RCC 7860 (cell line): ENCODE results near the gene LAMA5.

ENCODE experiments used
- DNase-seq: peaks from one replicate; pipeline ENCODE4 v3.0.0-alpha.2; 2015; ENCODE audit warnings: low spot score
- FAIRE-seq: peaks from 2 replicates; lab custom pipeline; 2012; peaks lifted over from hg19 to GRCh38; lab: Jason Lieb, UNC

Gene LAMA5

GRCh38 chr20:62296724-62297448 is 70.2 kb downstream of the LAMA5 start:
- DNase-seq, result no peak
- no peak for FAIRE-seq

GRCh38 chr20:62294516-62294915 is 72.6 kb downstream of the LAMA5 start:
- no peak for DNase-seq
- FAIRE-seq, result no peak

DNA sequence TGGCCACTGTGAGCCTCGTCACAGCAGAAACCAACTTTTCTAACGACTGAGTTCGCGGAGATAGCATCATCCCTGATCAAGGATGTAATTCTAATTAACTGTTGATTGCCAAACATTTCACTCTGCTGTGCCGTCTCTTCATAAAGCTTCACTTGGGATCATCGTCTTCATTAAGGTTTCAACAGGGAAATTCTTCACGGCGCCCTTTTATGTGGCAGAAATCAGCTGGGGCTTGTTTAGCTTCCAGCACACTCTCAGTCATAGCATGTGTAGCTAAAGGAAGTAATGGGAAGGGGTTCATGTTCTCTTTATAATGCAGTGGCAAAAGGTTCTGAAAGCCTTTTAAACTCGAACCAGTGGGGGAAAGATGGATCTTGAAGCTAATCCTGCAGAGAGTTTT is 73.2 kb downstream of the LAMA5 start:
- FAIRE-seq (no peak), DNase-seq (no peak)

DNA sequence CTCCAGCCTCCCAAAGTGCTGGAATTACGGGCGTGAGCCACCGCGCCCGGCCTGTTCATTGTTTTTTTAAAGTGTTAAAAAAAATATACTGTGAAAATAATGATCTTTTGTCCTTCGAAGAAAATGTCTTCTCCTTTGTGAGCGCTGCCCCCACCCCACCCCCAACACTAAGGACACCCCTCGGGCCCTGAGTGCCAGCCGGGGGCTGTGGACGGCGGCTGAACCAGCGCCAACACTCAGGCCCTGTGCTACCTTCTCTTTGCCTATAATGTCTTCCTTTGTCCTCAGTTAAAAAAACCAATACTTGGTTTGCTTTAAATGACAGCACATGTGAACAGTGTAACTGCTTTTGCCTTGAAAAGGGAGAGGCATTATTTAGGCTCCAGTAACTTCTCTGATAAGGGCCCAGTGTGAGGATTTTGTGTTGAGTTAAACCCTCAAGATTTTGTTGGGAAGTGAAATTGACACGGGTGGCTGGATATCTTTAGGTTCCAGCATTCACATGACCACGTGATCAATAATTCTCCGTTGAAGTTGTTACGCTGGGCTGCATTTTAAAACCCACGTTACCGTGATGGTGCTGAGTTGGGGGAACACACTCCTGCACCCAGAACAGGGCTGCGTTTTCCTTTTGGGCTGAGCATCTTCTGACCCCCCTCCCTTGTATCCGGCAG is 73.9 kb downstream of the LAMA5 start:
- DNase-seq (no peak), FAIRE-seq (no peak)

GRCh38 chr20:62292108-62292507 is 75.0 kb downstream of the LAMA5 start:
- DNase-seq (no peak), FAIRE-seq (no peak)

DNA sequence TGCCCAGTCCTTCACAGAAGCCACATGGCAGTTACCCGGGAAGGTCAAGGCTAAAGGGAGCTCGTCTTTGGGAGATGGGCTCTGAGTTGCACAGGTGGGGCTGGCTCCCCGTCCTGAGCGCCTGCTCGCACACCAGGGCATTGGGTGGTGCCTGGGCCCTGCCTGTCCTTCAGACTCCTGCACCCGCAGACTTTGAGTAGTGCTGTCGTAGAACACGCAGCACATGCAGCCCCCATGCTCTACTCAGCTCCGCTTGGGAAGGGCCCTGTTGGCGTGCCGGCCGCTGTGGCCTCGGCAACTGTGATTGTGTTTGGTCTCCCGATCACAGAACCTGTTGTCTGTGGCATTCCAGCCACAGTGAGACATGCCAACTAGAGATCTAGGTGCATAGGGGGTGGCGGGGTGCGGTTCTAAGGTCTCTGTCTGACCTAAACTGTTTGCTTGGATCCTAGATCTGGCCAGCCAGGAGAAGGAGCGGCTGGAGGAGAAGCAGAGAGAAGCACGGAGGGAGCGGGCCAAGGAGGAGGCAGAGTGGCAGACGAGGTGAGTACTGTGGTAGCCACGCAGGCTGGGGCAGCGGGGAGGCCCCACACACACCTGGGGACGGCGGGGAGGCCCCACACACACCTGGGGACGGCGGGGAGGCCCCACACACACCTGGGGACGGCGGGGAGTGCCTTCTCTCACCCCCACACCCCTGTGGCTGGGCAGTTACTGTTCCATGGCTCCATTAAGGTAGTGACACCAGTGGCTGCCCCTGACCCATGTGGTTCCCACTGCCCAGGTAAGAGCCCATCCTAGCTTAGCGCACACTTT is 75.7 kb downstream of the LAMA5 start:
- no peak for FAIRE-seq
- DNase-seq, result no peak

- no peak for DNase-seq
- FAIRE-seq, result no peak
Measured at GRCh38 chr20:62289898-62290297, 77.2 kb downstream of the LAMA5 start.

GRCh38 chr20:62289131-62289530 is 78.0 kb downstream of the LAMA5 start:
- FAIRE-seq, result no peak
- no peak for DNase-seq

GRCh38 chr20:62288535-62289105 is 78.5 kb downstream of the LAMA5 start:
- no peak for FAIRE-seq

DNA sequence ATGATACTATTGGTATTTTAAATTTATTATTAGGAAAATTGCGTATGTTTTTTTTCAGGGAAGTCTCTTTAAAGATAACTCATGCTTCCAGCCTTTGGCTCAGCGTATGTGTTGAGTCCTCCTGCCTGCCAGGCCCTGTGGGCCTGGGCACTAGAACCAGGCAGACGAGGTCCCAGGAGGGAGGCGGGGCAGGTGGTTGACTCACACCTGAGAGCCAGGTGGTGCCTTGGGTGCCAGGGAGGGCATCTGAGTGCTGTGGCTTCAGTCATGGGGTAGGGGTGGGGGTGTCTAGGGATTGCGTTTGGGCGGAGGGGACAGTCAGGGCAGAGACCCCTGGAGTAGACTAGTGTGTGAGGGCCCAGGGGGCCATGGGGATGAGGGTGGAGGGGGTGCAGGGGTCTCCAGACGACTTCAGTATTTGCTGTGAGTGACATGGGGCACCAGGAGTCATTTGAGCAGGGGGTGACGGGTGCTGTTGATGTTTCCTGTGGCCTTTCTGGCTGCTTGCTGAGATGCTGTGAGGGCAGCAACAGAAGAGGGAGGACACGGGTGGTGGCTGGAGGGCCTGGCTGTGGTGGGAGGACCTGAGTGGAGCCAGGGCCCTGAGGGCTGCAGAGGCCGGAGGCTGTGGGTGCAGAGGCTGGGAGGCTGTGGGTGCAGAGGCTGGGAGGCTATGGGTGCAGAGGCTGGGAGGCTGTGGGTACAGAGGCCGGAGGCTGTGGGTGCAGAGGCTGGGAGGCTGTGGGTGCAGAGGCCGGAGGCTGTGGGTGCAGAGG is 79.2 kb downstream of the LAMA5 start:
- FAIRE-seq, result no peak
- DNase-seq, result no peak

More at GRCh38 chr20:62288535-62289105, 78.5 kb downstream of the LAMA5 start:
- DNase-seq, result no peak

- DNase-seq, result no peak
- FAIRE-seq, result no peak
Measured at GRCh38 chr20:62287129-62287528, 80.0 kb downstream of the LAMA5 start.

DNA sequence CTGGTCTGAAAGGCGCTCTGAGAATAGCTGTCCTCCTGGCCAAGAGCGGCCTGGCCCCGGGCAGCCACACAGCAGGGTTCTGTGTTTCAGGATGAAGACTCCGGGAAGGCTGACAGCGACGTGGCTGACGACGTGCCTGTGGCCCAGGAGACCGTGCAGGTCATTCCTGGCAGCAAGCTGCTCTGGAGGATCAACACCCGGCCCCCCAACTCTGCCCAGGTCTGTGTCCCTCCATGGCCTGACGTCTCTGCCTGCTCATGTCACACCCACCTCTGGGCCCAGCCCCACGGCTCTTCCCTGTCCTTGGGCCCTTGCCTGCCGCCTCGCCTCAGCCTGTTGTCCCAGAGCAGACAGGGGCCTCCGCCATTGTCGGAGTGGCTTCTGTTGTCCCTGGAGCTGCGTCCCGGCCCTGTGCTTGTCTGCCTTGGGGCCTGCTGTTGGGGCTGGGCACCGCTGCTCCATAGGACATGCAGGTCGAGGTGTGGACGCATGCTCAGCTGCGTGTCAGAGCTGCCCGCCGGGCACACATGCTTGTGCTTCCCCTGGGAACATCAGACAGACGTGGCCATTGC is 80.5 kb downstream of the LAMA5 start:
- DNase-seq (no peak), FAIRE-seq (no peak)

- DNase-seq (no peak), FAIRE-seq (no peak)
Measured at GRCh38 chr20:62285722-62286121, 81.4 kb downstream of the LAMA5 start.

- FAIRE-seq, result no peak
- no peak for DNase-seq
Measured at GRCh38 chr20:62285151-62285550, 82.0 kb downstream of the LAMA5 start.

DNA sequence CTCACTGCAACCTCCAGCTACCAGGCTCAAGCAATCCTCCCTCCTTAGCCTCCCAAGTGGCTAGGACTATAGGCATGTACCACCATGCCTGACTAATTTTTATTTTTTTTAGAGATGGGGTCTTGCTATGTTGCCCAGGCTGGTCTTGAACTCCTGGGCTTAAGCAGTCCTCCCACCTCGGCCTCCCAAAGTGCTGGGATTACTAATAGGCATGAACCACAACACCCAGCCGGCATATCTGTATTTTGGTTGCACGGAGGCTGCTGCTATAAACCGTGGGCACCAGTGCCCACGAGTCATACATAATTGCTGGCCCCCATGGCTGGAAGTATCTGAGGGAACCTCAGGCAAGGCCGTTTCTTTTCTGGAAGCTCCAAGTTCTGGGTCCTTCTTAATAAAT is 82.7 kb downstream of the LAMA5 start:
- DNase-seq (no peak), FAIRE-seq (no peak)

DNA sequence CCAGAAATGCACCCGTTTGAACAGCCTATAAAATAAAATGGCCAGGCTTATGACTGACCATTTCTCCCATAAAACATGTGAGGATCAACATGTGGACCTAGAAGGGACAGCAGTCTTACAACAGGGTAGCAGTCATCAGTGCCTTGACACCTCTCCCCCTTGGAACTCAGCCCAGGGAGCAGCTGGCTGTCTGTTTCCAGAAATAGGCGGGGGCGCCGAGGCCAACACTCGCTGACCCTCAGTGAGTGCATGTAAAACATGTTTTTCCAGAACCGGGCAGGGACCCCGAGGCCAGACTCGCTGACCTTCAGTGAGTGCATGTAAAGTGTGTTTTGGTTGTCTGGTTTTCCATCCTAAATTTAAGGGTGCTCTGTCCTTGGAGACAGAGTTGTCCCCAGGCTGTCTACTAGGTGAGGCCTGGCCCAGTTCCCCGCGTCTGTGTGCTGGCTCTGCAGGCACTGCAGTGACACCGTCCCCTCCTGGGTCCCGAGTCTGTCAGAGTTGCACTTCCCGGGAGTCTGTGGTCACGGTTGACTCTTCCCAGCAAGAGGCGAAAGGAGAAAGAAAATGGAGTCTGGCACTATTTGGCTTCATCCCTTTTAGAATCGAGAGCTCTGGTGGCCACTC is 84.1 kb downstream of the LAMA5 start:
- FAIRE-seq (no peak), DNase-seq (no peak)

- DNase-seq, result no peak
- FAIRE-seq, result no peak
Measured at GRCh38 chr20:62282103-62282502, 85.0 kb downstream of the LAMA5 start.

GRCh38 chr20:62281161-62281933 is 85.8 kb downstream of the LAMA5 start:
- FAIRE-seq (no peak), DNase-seq (no peak)

- DNase-seq (no peak), FAIRE-seq (no peak)
Measured at GRCh38 chr20:62280303-62280702, 86.8 kb downstream of the LAMA5 start.
